HG03139 (cell line): Measurements from ENCODE around the gene MBNL1.
"Not testable (repeated sequence)": the region's sequence is repeated elsewhere in the genome, so short reads cannot be mapped to it uniquely, and the experiment has no call there.

Experiments used
- ATAC-seq: cut with Tn5 transposase; IDR thresholded peaks from one replicate; pipeline ENCODE4 v1.9.1; 2021; ENCODE audit not compliant: unreplicated experiment

MBNL1 gene

GRCh38 chr3:152345233-152345632 is 76.5 kb downstream of the MBNL1 start:
- no peak for ATAC-seq

DNA sequence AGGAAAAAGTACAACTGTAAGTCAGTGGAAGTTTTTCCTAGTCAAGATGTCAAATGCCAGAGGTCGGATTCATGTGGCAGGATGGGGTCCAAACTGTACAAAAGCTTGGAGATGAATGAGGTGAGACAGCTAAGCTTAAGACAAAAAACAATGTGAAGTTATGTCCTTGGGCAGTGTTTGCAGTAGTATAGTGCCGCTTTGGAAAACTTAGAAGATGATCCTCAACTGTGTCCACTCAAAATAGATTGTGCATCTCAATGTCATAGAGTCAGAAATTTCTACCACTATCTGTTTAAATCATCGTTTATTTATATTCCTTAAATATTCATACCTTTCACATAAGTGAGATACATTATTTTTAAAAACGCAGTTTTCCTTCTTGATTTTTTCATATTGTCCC is 77.3 kb downstream of the MBNL1 start:
- no peak for ATAC-seq

- ATAC-seq, result no peak
These were observed 78.0 kb downstream of the MBNL1 start for GRCh38 chr3:152346740-152347139.

GRCh38 chr3:152348436-152349177 is 79.9 kb downstream of the MBNL1 start:
- no peak for ATAC-seq

DNA sequence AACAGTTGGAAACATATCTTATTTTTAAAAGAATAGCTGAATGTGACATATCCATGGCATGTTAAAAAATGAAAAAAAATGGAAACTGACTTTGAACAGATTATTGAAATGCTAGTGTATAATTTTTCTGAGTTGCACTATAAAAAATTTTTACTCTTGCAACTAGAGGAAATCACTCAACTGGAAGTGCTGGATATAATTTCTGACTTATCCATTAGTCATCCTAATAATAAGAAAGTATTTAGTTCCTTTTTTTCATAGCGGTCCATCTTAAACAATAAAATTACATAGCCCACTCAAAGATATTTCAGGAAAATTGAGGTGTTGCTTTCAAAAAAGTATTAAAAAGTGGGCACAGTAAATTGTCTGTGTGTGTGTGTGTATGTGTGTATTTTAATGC is 80.7 kb downstream of the MBNL1 start:
- no peak for ATAC-seq

DNA sequence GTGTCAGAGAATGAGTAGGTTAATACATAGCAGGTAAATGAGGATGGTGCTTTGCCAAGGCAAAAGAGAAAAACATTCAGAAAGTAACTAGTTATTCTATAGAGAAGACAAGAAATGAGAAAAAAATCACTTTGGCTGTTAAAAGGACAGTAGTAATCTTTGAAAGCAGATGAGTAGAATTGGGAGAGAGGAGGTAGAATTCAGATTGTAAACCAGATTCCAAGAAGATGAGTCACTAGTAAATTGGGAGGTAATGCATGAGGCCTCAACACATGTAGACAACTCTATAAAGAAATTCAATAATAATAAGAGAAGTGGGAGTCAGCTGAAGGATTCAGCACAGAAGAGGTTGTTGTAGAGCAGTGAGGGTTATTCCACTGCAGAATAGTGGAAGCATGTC is 81.4 kb downstream of the MBNL1 start:
- ATAC-seq, result no peak

GRCh38 chr3:152350776-152351175 is 82.0 kb downstream of the MBNL1 start:
- ATAC-seq, result no peak

- ATAC-seq, result peak; percentile 35
These were observed 83.8 kb downstream of the MBNL1 start for GRCh38 chr3:152352554-152352953.

DNA sequence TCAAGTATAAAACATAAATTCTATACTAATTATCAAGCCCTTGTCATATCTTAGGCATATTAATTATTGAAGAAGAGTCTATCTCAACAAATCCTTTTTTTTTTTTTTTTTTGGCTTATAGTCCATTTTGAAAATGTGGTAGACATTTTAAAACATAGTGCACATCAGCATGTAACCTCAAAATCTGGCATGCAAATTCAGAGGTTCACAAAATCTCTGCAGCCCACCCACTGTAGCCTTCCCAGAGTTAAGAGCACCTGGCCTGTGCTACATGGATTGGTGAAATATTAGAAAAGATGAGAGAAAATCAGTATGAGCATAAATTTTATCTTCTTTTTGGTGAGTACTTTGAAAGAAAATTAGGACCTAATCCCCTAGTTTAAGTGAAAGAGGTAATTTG is 84.8 kb downstream of the MBNL1 start:
- no peak for ATAC-seq

GRCh38 chr3:152355744-152356665 is 87.3 kb downstream of the MBNL1 start:
- no peak for ATAC-seq

DNA sequence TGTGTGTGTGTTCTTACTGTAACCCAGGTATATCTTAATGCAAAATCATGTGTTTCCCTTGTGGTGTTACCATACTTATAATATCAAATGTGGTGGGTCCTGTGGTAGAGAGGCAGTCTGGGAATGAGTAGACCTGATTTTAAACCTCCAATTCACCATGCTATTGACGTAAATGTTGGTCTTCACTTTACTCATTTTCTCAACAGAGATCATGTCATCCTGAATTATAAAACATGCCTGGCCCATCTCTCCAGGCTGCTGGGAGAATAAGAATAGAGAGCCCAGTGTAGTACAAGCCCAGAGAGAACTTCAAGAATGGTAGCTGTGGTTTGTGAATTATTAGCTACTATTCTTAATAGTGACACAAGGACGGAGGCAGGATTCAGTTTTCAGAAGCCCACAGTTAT is 88.1 kb downstream of the MBNL1 start:
- ATAC-seq, result peak; percentile 71

- no peak for ATAC-seq
These were observed 88.9 kb downstream of the MBNL1 start for GRCh38 chr3:152357587-152357986.

GRCh38 chr3:152359385-152360248 is 90.9 kb downstream of the MBNL1 start:
- ATAC-seq, result no peak

DNA sequence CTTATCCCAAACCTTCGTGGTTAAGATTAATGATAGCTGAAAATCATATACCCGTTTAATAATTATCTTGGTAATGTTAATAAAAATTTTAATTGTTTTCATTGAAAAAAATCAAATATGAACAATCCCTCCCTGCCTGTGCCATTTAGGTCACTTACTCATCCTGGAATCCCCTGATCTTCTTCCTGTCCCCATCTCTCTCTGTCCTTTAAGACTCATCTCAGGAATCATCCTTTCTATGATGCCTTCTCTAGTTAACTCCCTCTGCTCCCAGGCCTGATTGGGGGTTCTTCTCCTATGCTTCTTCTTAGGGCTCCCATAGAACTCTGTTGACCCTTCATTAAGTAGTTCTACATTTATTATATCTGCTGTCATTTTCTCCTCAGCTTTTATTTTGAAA is 91.6 kb downstream of the MBNL1 start:
- no peak for ATAC-seq

GRCh38 chr3:152360966-152361365 is 92.2 kb downstream of the MBNL1 start:
- ATAC-seq, result no peak

- ATAC-seq, result no peak
These were observed 93.4 kb downstream of the MBNL1 start for GRCh38 chr3:152362086-152362485.

GRCh38 chr3:152364237-152364636 is 95.5 kb downstream of the MBNL1 start:
- ATAC-seq, result no peak

- no peak for ATAC-seq
These were observed 96.4 kb downstream of the MBNL1 start for GRCh38 chr3:152365126-152365525.

DNA sequence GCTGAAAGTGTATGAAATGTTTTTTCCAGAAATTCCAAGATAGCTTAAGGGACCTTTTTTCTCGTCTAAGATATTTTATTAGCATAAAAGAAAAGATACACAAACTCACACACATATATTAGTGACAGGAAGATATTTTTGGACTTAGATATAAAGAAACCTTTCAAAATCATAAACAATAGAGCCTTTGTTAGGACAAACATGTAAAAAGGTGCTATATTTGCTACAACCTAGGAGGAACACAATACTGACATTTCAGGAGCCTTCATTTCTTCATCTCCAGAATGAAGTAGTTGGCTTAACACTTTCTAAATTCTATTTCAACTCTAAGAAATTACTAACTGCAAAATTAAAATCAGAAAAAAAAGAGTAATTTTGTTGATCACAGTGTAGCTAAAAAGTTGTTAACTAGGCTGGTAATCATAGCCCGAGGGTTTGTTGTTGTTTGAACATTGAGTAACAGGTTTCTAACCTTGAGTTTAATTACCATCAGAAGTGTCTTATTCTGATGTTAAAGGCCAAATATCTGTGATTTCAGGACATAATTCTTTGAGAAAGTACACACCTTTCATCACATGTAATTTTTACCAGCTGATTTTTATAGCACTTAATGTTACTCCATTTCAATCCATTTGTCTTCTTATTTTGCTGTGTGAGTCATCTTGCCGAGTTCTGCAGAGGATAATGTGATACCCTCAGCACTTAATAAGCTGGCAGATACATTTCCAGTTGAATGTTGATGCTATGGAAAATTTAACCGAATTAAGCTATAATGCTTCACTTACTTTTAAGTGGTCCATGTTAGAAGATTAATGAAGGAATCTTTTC is 97.3 kb downstream of the MBNL1 start:
- no peak for ATAC-seq

DNA sequence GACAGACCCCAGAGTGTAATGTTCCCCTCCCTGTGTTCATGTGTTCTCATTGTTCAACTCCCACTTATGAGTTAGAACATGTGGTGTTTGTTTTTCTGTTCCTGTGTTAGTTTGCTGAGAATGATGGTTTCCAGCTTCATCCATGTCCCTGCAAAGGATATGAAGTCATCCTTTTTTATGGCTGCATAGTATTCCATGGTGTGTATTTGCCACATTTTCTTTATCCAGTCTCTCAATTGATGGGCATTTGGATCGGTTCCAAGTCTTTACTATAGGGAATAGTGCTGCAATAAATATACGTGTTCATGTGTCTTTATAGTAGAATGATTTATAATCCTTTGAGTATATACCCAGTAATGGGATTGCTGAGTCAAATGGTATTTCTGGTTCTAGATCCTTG is 98.5 kb downstream of the MBNL1 start:
- ATAC-seq, result not testable (repeated sequence)
